Body of pancreas (tissue), 4 donors: ENCODE measurements around the gene VPS26B.
"Not testable (repeated sequence)": the region's sequence is repeated elsewhere in the genome, so short reads cannot be mapped to it uniquely, and the experiment has no call there.

Experiments used
- CTCF ChIP-seq, 7 experiments: fragments of 450-650 bp in 4 of 7; fragments of 200-600 bp in 3 of 7; sonication (generic) in 3 of 7; IDR thresholded peaks; one replicate each; pipeline ENCODE4 v1.5.1; 2016 to 2019; ENCODE audit warnings: antibody characterized with exemption in 7 of 7
- POLR2A ChIP-seq, 3 donors: fragments of 450-650 bp; IDR thresholded peaks; one replicate each; pipeline ENCODE4 v1.6.1; 2016; ENCODE audit warnings: antibody characterized with exemption in 3 of 3, mild to moderate bottlenecking in 2 of 3

DNA sequence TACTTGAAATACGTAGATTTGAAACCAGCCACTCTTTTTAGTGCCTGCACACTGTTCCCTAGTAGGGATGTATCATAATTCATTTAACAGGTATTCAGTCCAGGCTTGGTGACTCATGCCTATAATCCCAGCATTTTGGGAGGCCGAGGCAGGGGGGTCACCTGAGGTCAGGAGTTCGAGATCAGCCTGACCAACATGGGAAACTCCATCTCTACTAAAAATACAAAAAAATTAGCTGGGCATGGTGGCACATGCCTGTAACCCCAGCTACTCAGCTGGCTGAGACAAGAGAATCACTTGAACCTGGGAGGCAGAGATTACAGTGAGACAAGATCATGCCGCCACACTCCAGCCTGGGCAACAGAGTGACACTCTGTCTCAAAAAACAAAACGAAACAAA, 59.9 kb downstream of the VPS26B start:
- not testable (repeated sequence) for TF ChIP-seq CTCF, POLR2A (IDR thresholded peaks at IDR 0.05)
